SK-N-SH treated with all-trans-retinoic acid at 6 μM for 48 hours (cell line): ENCODE data around the gene NDUFB10.

Experiments used
- ATAC-seq: fragments of 200-7000 bp; cut with Tn5 transposase; 3 replicates; pipeline ENCODE4 v1.9.1; 2020; ENCODE audit warnings: mild to moderate bottlenecking, moderate library complexity
- ARNTL ChIP-seq: fragments of 450-650 bp; formaldehyde crosslinking; IDR thresholded peaks from 2 replicates; pipeline ENCODE4 v1.5.0; 2020; ENCODE audit warnings: low read depth, mild to moderate bottlenecking, moderate library complexity, borderline replicate concordance
- BACH2 ChIP-seq: fragments of 250-450 bp; sonication (Bioruptor Pico); IDR thresholded peaks from 2 replicates; pipeline ENCODE4 v1.9.0; 2021; ENCODE audit warnings: mild to moderate bottlenecking, borderline replicate concordance
- CSDC2 ChIP-seq: fragments of 250-450 bp; sonication (Bioruptor Pico); IDR thresholded peaks from 2 replicates; pipeline ENCODE4 v1.5.0; 2020; ENCODE audit warnings: mild to moderate bottlenecking, moderate library complexity
- CSRNP3 ChIP-seq: fragments of 250-450 bp; sonication (Bioruptor Pico); IDR thresholded peaks from 2 replicates; pipeline ENCODE4 v1.5.1; 2021; ENCODE audit warnings: mild to moderate bottlenecking, moderate library complexity
- ESRRG ChIP-seq: fragments of 250-450 bp; sonication (Bioruptor Pico); IDR thresholded peaks from 2 replicates; pipeline ENCODE4 v1.6.1; 2021; ENCODE audit warnings: mild to moderate bottlenecking
- ISL1 ChIP-seq: fragments of 250-450 bp; sonication (Bioruptor Pico); IDR thresholded peaks from 2 replicates; pipeline ENCODE4 v2.1.2; 2022; ENCODE audit warnings: mild to moderate bottlenecking, moderate library complexity
- OSR1 ChIP-seq: fragments of 250-450 bp; sonication (Bioruptor Pico); IDR thresholded peaks from 2 replicates; pipeline ENCODE4 v1.8.0; 2022; ENCODE audit warnings: moderate library complexity, mild to moderate bottlenecking, inconsistent platforms
- PATZ1 ChIP-seq: fragments of 250-450 bp; sonication (Bioruptor Pico); IDR thresholded peaks from 2 replicates; pipeline ENCODE4 v1.8.0; 2020; ENCODE audit warnings: mild to moderate bottlenecking, moderate library complexity, borderline replicate concordance
- POU6F1 ChIP-seq: fragments of 250-450 bp; sonication (Bioruptor Pico); IDR thresholded peaks from 2 replicates; pipeline ENCODE4 v1.8.0; 2021; ENCODE audit warnings: low read depth, mild to moderate bottlenecking, moderate library complexity, borderline replicate concordance
- SNAI2 ChIP-seq: fragments of 250-450 bp; sonication (Bioruptor Pico); IDR thresholded peaks from 2 replicates; pipeline ENCODE4 v1.5.0; 2020; ENCODE audit warnings: mild to moderate bottlenecking, moderate library complexity
- TCF4 ChIP-seq: fragments of 250-450 bp; sonication (Bioruptor Pico); IDR thresholded peaks from 2 replicates; pipeline ENCODE4 v1.8.0; 2021; ENCODE audit warnings: mild to moderate bottlenecking, moderate library complexity, borderline replicate concordance
- TOX ChIP-seq: fragments of 250-450 bp; sonication (Bioruptor Pico); IDR thresholded peaks from 2 replicates; pipeline ENCODE4 v1.8.0; 2021; ENCODE audit warnings: mild to moderate bottlenecking, moderate library complexity, borderline replicate concordance
- ZC3H10 ChIP-seq: fragments of 250-450 bp; sonication (Bioruptor Pico); IDR thresholded peaks from 2 replicates; pipeline ENCODE4 v1.5.1; 2021; ENCODE audit warnings: mild to moderate bottlenecking, moderate library complexity
- ZFP3 ChIP-seq: fragments of 250-450 bp; sonication (Bioruptor Pico); IDR thresholded peaks from 2 replicates; pipeline ENCODE4 v1.5.0; 2020; ENCODE audit warnings: mild to moderate bottlenecking, moderate library complexity
- ZNF565 ChIP-seq: fragments of 450-650 bp; formaldehyde crosslinking; conservative IDR thresholded peaks from 2 replicates; pipeline ENCODE4 v1.5.0; 2020; ENCODE audit warnings: low read depth, mild to moderate bottlenecking, moderate library complexity
- ZNF70 ChIP-seq: fragments of 450-650 bp; formaldehyde crosslinking; IDR thresholded peaks from 2 replicates; pipeline ENCODE4 v1.5.0; 2020; ENCODE audit warnings: mild to moderate bottlenecking, moderate library complexity
- ZNF8 ChIP-seq: fragments of 450-650 bp; formaldehyde crosslinking; IDR thresholded peaks from 2 replicates; pipeline ENCODE4 v1.5.0; 2020; ENCODE audit warnings: mild to moderate bottlenecking, moderate library complexity
- TF ChIP-seq, protein P1 (sequence below): fragments of 250-450 bp; sonication (Bioruptor Pico); IDR thresholded peaks from 2 replicates; pipeline ENCODE4 v1.5.1; 2020; ENCODE audit warnings: low read depth, mild to moderate bottlenecking, moderate library complexity
- TF ChIP-seq, protein P2 (sequence below): fragments of 250-450 bp; sonication (Bioruptor Pico); IDR thresholded peaks from 2 replicates; pipeline ENCODE4 v1.5.0; 2020; ENCODE audit warnings: mild to moderate bottlenecking, moderate library complexity

The NDUFB10 gene

GRCh38 chr16:1917056-1917664 is 42.2 kb upstream of the NDUFB10 start (continued):
- TF ChIP-seq, protein P1, sequence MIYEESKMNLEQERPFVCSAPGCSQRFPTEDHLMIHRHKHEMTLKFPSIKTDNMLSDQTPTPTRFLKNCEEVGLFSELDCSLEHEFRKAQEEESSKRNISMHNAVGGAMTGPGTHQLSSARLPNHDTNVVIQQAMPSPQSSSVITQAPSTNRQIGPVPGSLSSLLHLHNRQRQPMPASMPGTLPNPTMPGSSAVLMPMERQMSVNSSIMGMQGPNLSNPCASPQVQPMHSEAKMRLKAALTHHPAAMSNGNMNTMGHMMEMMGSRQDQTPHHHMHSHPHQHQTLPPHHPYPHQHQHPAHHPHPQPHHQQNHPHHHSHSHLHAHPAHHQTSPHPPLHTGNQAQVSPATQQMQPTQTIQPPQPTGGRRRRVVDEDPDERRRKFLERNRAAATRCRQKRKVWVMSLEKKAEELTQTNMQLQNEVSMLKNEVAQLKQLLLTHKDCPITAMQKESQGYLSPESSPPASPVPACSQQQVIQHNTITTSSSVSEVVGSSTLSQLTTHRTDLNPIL (CRISPR knock-in tag) = no peak
- TF ChIP-seq ISL1 (CRISPR knock-in tag) (no peak), ZFP3 (CRISPR knock-in tag) (no peak), SNAI2 (CRISPR knock-in tag) (no peak), TOX (CRISPR knock-in tag) (no peak), POU6F1 (no peak)

- TF ChIP-seq ISL1 (CRISPR knock-in tag) = no peak
- TF ChIP-seq, all 23 proteins: peak for 0
- ATAC-seq = no peak
These were observed 41.5 kb upstream of the NDUFB10 start for GRCh38 chr16:1917665-1918350.

GRCh38 chr16:1918351-1919326 is 40.7 kb upstream of the NDUFB10 start, which contains the start of gene HS3ST6:
Gene HS3ST6 (minus strand): TSS chr16:1918415. CDS start chr16:1918323, 92 bp downstream.
- ATAC-seq = peak; percentile 5; the same call in 2 of the 3 replicates
- no peak for TF ChIP-seq ARNTL
- TF ChIP-seq CSDC2 (CRISPR knock-in tag) = no peak
- TF ChIP-seq ZC3H10 (CRISPR knock-in tag) = no peak
- no peak for TF ChIP-seq OSR1
- TF ChIP-seq SNAI2 (CRISPR knock-in tag) = no peak
- no peak for TF ChIP-seq ZNF565 (CRISPR knock-in tag)
- TF ChIP-seq, protein P2, sequence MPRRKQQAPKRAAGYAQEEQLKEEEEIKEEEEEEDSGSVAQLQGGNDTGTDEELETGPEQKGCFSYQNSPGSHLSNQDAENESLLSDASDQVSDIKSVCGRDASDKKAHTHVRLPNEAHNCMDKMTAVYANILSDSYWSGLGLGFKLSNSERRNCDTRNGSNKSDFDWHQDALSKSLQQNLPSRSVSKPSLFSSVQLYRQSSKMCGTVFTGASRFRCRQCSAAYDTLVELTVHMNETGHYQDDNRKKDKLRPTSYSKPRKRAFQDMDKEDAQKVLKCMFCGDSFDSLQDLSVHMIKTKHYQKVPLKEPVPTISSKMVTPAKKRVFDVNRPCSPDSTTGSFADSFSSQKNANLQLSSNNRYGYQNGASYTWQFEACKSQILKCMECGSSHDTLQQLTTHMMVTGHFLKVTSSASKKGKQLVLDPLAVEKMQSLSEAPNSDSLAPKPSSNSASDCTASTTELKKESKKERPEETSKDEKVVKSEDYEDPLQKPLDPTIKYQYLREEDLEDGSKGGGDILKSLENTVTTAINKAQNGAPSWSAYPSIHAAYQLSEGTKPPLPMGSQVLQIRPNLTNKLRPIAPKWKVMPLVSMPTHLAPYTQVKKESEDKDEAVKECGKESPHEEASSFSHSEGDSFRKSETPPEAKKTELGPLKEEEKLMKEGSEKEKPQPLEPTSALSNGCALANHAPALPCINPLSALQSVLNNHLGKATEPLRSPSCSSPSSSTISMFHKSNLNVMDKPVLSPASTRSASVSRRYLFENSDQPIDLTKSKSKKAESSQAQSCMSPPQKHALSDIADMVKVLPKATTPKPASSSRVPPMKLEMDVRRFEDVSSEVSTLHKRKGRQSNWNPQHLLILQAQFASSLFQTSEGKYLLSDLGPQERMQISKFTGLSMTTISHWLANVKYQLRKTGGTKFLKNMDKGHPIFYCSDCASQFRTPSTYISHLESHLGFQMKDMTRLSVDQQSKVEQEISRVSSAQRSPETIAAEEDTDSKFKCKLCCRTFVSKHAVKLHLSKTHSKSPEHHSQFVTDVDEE = no peak
- TF ChIP-seq, protein P1 (CRISPR knock-in tag) = no peak
- TF ChIP-seq ZNF8 (CRISPR knock-in tag) = no peak
- no peak for TF ChIP-seq ZFP3 (CRISPR knock-in tag)
- no peak for TF ChIP-seq BACH2 (CRISPR knock-in tag)
- TF ChIP-seq ESRRG = no peak
- no peak for TF ChIP-seq PATZ1
- no peak for TF ChIP-seq TCF4 (CRISPR knock-in tag)
- no peak for TF ChIP-seq ZNF70
- TF ChIP-seq CSRNP3 = no peak
